NOMO-1 treated with DMSO at 0.1 percent for 48 hours (cell line): ENCODE results near the gene ARHGAP19.

ENCODE experiments used
- DNase-seq: peaks from one replicate; lab custom pipeline; 2025; ENCODE audit not compliant: unreplicated experiment; lab: John Stamatoyannopoulos, UW

The ARHGAP19 gene

DNA sequence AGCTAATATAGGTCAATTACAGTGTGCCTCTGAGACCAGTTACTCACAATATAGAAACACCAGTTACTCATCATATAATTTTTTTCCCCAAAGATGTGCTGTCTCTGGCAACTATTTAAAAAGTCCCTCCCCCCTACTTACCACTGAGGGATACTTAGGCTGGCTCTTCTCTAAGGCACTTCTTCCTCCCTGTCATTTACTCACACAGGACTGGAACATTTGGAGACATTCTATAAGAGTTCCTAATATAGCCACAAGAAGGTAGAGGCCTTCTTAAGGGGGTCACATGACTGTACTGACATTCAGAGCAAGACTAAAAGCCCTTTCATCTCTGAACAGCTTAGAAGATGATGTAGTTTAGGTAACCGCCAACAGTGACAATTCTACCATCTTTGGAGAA, 62.3 kb downstream of the ARHGAP19 start:
- DNase-seq: no peak

GRCh38 chr10:97229322-97230015, 63.0 kb downstream of the ARHGAP19 start:
- no peak for DNase-seq

DNA sequence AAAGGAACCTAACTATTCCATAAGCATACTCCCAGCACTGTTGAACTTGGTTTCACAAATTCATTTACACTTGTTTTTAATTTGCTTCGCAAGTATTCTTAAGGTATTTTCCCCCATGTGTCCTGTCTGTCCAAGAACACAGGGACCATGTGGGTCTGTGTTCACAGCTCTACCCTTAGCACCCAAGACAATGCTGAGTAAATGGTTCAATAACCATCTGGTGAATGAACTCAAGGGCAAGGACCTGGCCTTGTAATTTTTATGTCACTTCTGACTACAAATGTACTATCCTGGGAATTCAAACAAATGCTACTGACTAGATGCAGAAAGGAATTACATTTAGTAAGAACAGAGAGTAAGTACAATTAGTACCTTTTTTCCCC, 63.7 kb downstream of the ARHGAP19 start:
- DNase-seq: no peak

GRCh38 chr10:97228130-97228774, 64.2 kb downstream of the ARHGAP19 start:
- DNase-seq: no peak

DNA sequence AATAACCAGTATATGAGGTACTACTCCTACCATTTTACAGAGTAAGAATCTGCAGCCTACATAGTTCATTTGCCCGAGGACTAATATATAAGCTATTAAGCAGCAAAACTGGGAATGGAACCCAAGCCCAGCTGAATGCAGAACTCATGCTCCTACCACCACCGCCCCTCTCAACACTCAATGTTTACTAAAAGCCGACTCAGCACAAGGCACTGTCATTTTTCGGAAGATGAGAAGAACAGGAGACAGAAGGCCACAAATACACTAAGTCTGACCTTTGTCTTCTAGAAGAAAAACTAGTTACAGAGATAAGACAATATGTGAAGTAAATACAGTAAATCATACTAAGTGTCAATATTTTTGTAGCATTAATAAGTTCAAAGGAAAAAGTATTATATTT, 66.0 kb downstream of the ARHGAP19 start:
- DNase-seq: no peak

GRCh38 chr10:97224483-97225435, 67.7 kb downstream of the ARHGAP19 start:
- peak; percentile 18 for DNase-seq

DNA sequence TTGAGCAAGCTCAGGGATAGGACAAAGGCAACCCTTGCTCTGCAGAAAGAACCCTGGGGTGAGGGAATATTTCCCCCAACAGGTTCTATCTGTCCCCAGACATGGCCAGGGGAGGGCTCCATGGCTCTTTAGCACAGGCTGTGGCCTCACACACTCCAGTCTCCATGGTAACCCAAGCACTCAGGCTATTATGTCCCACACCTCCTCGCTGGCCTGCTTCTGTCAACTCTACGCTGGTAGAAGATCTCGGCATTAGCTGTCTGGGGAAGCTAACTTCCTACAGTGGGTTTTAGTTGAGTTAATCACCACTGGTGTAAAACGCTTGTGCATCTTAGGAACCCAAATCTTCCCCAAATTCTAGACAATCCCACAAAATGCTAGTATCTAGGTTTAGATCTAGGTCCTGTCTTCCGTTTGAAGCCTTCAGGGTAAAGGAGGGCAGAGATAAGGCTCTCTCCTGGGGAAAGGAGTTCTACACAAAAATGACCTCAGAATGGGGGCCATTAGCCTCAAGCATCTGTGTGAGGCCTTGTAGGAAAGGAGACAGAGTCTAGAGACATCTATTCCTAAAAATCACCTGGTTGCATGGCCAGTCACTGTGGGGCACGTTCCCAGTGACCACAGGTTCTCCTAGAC, 70.0 kb downstream of the ARHGAP19 start:
- no peak for DNase-seq

DNA sequence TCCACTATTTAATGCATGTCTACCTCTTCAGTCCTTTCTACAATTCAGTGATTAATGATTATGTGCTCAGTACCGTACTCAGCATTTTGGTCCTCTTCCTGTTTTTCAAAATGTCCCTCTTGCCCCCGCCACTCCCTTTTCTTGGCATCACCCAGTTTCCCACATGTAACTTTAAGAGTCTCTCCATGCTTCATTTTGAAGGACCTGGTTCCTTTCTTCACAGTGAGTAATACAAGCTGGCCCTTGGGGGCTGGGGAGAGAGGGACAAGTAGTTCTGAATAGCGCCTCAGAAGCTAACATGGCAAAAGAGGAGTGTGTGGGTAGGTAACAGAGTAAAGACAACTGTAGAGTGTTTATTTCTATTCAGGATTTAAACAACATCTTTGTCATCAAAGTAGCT, 72.1 kb downstream of the ARHGAP19 start:
- no peak for DNase-seq

GRCh38 chr10:97217299-97217698, 75.1 kb downstream of the ARHGAP19 start:
- DNase-seq: peak; percentile 37

- DNase-seq: no peak
Measured at GRCh38 chr10:97215619-97216260, 76.7 kb downstream of the ARHGAP19 start.

GRCh38 chr10:97213431-97213830, 79.0 kb downstream of the ARHGAP19 start:
- DNase-seq: no peak

GRCh38 chr10:97211229-97211628, 81.2 kb downstream of the ARHGAP19 start:
- no peak for DNase-seq

GRCh38 chr10:97210543-97210960, 81.9 kb downstream of the ARHGAP19 start:
- DNase-seq: peak; percentile 35

DNA sequence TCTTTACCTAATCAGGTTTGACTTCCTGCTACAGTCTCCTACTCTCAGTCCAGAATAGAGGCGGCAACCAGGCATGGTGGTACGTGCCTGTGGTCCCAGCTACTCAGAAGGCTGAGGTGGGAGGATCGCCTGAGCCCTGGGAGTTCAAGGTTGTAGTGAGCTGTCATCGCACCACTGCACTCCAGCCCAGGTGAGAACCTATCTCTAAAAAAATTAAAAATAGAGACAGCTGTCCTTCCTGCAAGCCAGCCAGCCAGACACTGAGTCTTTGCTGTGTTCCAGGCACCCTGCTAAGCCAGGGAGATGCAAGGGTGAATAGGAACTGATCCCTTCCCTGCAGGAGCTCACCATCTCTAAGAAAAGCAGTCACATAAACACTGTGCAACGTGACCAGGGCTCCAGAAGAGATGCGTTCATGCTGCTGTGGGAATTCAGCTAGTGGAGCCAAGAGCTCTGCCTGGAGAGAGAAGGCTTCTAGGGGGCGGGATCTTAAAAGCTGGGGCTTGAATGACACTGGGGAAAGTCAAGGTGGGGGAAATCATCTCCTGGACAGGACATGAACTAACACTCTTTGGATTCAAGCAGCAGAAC, 84.6 kb downstream of the ARHGAP19 start:
- no peak for DNase-seq

- DNase-seq: no peak
Measured at GRCh38 chr10:97207131-97207530, 85.3 kb downstream of the ARHGAP19 start.

GRCh38 chr10:97204826-97205679, 87.4 kb downstream of the ARHGAP19 start:
- no peak for DNase-seq

DNA sequence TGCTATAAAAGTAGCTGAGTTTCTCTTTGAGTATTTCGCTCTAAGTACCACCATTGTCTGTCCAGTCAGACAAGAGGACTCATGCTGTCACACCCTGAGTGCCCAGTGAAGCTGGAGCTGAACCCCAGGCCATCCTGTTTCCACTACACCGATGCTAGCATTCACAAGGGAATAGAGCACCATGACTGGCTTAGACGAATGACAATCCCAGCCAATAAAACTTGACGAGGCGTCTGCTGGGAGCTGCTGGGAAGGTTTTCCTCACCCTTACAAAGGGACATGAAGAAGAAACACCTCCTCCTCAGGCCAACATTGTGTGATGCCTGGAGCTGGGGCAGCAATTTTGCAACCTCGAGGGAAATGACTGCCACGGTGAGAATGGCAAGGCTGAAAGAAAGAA, 89.2 kb downstream of the ARHGAP19 start:
- no peak for DNase-seq

DNA sequence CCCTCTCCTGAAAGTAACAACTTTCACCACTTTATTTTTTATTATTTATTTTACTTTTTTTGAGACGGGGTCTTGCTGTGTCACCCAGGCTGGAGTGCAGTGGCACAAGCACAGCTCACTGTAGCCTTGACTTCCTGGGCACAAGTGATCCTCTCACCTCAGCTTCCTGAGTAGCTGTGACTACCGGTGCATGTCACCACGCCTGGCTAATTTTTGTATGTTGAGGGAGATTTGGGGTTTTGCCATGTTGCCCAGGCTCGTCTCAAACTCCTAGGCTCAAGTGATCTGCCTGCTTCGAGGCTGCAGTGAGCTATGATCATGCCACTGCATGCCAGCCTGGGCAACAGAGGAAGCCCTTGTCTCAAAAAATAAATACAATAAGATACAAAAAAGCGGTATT, 91.8 kb downstream of the ARHGAP19 start:
- DNase-seq: no peak

DNA sequence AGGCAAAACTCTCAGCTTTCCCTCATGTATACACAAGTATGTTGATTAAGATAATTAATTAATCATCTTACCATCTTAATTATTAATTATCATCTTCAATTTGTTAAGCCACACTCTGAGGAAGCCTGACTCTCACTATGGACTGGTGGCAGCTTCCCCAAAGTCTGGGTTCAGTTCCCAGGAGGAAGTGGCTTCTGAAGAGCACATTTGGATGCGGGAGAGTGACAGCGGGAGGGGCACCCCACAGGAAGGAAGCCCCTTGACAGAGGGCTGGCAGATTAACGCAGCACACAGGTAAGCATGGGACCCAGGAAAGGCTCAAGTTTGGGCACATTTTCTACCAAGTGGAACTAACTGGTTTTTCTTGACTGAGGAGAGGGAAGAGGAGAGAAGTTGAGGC, 93.3 kb downstream of the ARHGAP19 start:
- peak; percentile 6 for DNase-seq
